VCaP (cell line): Measurements from ENCODE around the gene PNCK.
"Not testable (repeated sequence)": the region's sequence is repeated elsewhere in the genome, so short reads cannot be mapped to it uniquely, and the experiment has no call there.

Experiments used
- H3K27ac ChIP-seq: fragments of 450-650 bp; 2 replicates; pipeline ENCODE4 v1.5.1; 2017
- CTCF ChIP-seq: fragments of 450-650 bp; conservative IDR thresholded peaks from 2 replicates; pipeline ENCODE4 v1.5.1; 2017; ENCODE audit warnings: mild to moderate bottlenecking, moderate library complexity

PNCK gene

GRCh38 chrX:153696100-153696499, 22.5 kb upstream of the PNCK start:
- TF ChIP-seq CTCF, result no peak
- no peak overlapping the region for H3K27ac ChIP-seq

- no peak for TF ChIP-seq CTCF
- no peak overlapping the region for H3K27ac ChIP-seq
Measured at GRCh38 chrX:153694687-153695270, 21.2 kb upstream of the PNCK start.

DNA sequence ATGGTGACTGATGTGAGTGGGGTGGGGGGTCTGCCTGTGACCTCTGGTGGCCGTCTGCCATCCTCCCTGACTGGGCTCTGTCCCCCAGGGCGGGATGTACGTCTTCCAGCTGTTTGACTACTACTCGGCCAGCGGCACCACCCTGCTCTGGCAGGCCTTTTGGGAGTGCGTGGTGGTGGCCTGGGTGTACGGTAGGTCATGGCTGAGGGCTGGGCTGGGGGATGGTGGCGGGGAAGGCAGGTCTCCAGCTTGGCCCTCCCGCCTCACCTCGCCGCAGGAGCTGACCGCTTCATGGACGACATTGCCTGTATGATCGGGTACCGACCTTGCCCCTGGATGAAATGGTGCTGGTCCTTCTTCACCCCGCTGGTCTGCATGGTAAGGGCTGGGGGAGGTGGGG, 20.6 kb upstream of the PNCK start:
- not testable (repeated sequence) for H3K27ac ChIP-seq

- no peak overlapping the region for H3K27ac ChIP-seq
- TF ChIP-seq CTCF, result no peak
Measured at GRCh38 chrX:153693216-153694086, 19.8 kb upstream of the PNCK start.

DNA sequence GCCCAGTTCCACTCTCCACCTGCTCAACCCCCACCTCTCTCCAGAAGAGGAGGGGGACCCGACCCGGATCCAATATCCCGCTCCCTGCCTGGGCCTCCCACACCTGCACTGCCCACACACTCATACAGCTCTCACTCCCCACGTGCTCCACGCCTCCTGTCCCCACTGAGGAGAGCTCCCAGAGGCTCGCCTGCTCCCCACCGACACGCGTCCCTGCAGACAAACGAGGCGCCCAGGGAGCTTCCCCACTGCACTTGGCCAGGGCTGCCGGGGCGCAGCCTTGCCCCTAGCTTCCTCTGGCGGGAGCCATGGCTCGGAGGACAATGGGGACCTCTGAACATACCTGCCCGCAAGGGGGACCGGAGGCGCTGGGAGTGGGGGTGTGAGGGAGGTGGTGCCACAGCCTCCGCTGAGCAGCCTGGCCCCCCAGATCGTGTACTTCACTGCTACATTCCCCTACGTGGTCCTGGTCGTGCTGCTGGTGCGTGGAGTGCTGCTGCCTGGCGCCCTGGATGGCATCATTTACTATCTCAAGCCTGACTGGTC, 19.1 kb upstream of the PNCK start:
- TF ChIP-seq CTCF, result no peak
- no peak overlapping the region for H3K27ac ChIP-seq

DNA sequence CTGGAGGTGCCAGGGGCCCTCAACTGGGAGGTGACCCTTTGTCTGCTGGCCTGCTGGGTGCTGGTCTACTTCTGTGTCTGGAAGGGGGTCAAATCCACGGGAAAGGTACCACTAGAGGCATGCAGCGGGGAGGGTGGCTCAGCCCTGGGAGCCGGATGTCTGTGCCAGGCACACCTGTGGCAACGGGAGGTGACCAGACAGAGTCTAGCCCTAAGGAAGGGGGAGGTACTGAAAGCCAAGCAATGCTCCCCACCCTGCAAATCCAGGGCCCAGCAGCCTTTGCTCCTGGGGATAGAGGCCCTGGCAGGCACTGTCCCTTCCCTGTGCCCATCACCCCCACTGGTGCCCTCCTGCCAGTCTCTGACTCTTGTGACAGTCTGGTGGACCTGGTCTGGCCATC, 18.4 kb upstream of the PNCK start:
- H3K27ac ChIP-seq, result no peak overlapping the region
- TF ChIP-seq CTCF, result no peak

GRCh38 chrX:153691032-153691827, 17.6 kb upstream of the PNCK start:
- H3K27ac ChIP-seq, result not testable (repeated sequence)

- no peak for TF ChIP-seq CTCF
- peak overlapping the region; percentile 73; the same call in 1 of the 2 replicates for H3K27ac ChIP-seq
Measured at GRCh38 chrX:153690466-153690865, 16.9 kb upstream of the PNCK start.
